Activated CD8-positive, alpha-beta memory T cell treated with anti-CD3 and anti-CD28 coated beads for 48 hours (primary cell): ENCODE data around the gene PSMD1.
A peak's percentile ranks its signal among the peaks of the same experiment; 100 is the strongest.
"Not testable (repeated sequence)": the region's sequence is repeated elsewhere in the genome, so short reads cannot be mapped to it uniquely, and the experiment has no call there.

Experiments used
- DNase-seq, 3 experiments: peaks; one replicate each; pipeline ENCODE4 v3.0.0-alpha.2; 2020; ENCODE audit warnings: low read depth in 2 of 3, low spot score in 2 of 3

The PSMD1 gene

GRCh38 chr2:231182513-231182899, 125.8 kb downstream of the PSMD1 start:
- no peak for DNase-seq

- no peak for DNase-seq
Measured at GRCh38 chr2:231183851-231184250, 127.2 kb downstream of the PSMD1 start.

- no peak for DNase-seq
Measured at GRCh38 chr2:231184319-231184718, 127.7 kb downstream of the PSMD1 start.

GRCh38 chr2:231185050-231185725, 128.5 kb downstream of the PSMD1 start:
- no peak for DNase-seq

GRCh38 chr2:231185886-231186285, 129.2 kb downstream of the PSMD1 start:
- no peak for DNase-seq

- no peak for DNase-seq
Measured at GRCh38 chr2:231186325-231186724, 129.7 kb downstream of the PSMD1 start.

- no peak for DNase-seq
Measured at GRCh38 chr2:231187736-231188505, 131.3 kb downstream of the PSMD1 start.

GRCh38 chr2:231188506-231189170, 132.0 kb downstream of the PSMD1 start:
- no peak for DNase-seq

- no peak for DNase-seq
Measured at GRCh38 chr2:231189171-231189530, 132.5 kb downstream of the PSMD1 start.

GRCh38 chr2:231189571-231190495, 133.2 kb downstream of the PSMD1 start:
- DNase-seq, result no peak

- DNase-seq, result no peak
Measured at GRCh38 chr2:231190531-231191197, 134.0 kb downstream of the PSMD1 start.

GRCh38 chr2:231191896-231192872, 135.5 kb downstream of the PSMD1 start:
- DNase-seq, result no peak

GRCh38 chr2:231193216-231193615, 136.5 kb downstream of the PSMD1 start:
- DNase-seq, result no peak

GRCh38 chr2:231196592-231196991, 139.9 kb downstream of the PSMD1 start:
- DNase-seq, result no peak

- not testable (repeated sequence) for DNase-seq
Measured at GRCh38 chr2:231197196-231197595, 140.5 kb downstream of the PSMD1 start.

GRCh38 chr2:231197706-231198290, 141.1 kb downstream of the PSMD1 start:
- DNase-seq, result no peak

GRCh38 chr2:231198291-231199173, 141.9 kb downstream of the PSMD1 start, which contains the start of gene ARMC9:
ARMC9 (plus strand) TSS chr2:231198631; CDS start chr2:231206239, 7,608 bp downstream.
- DNase-seq, result peak; percentile 49 to 69 (median 54)

GRCh38 chr2:231199219-231199618, 142.6 kb downstream of the PSMD1 start:
- no peak for DNase-seq
